WTC11 (cell line): ENCODE results near the gene C6orf141. TPM values are rescaled to one million over a fixed set of nuclear protein-coding genes. Genes with fewer than 3 reads are reported as not detected.
"Not testable (repeated sequence)": the region's sequence is repeated elsewhere in the genome, so short reads cannot be mapped to it uniquely, and the experiment has no call there.

Source experiments
- ATAC-seq: fragments of 200-7000 bp; cut with Tn5 transposase; 2 replicates; pipeline ENCODE4 v1.10.0; 2021; ENCODE audit warnings: mild to moderate bottlenecking, moderate library complexity
- CTCF ChIA-PET: fragments of 300-600 bp; sonication (Branson Sonifier 250); formaldehyde crosslinking; loops from one replicate; lab custom pipeline; 2021; ENCODE audit warnings: antibody characterized with exemption; lab: Charles Lee
- POLR2A ChIA-PET: fragments of 350-600 bp; sonication (Branson Sonifier 250); formaldehyde crosslinking; loops from one replicate; lab custom pipeline; 2021; ENCODE audit warnings: antibody characterized with exemption; lab: Charles Lee
- DNase-seq: peaks from one replicate; pipeline ENCODE4 v3.0.0; 2021; ENCODE audit warnings: low spot score
- H3K27ac Mint-ChIP-seq: 2 replicates; pipeline ENCODE4 v1.8.0; 2021; ENCODE audit warnings: mixed read lengths
- H3K27me3 Mint-ChIP-seq: 2 replicates; pipeline ENCODE4 v1.8.0; 2021; ENCODE audit warnings: low read depth, mild to moderate bottlenecking, moderate library complexity, mixed read lengths
- H3K36me3 Mint-ChIP-seq: 2 replicates; pipeline ENCODE4 v1.8.0; 2021; ENCODE audit warnings: mixed read lengths
- H3K4me1 Mint-ChIP-seq: 2 replicates; pipeline ENCODE4 v1.8.0; 2022; ENCODE audit warnings: mixed read lengths
- H3K4me3 Mint-ChIP-seq: 2 replicates; pipeline ENCODE4 v1.8.0; 2021; ENCODE audit warnings: mild to moderate bottlenecking, moderate library complexity, mixed read lengths
- H3K9me3 Mint-ChIP-seq: 2 replicates; pipeline ENCODE4 v1.8.0; 2021; ENCODE audit warnings: mixed read lengths
- CREM ChIP-seq: sonication (generic); formaldehyde crosslinking; IDR thresholded peaks from 2 replicates; pipeline ENCODE4 v1.8.1; 2022; ENCODE audit warnings: mild to moderate bottlenecking, missing genetic modification reagents, moderate library complexity
- FOXJ3 ChIP-seq: sonication (generic); formaldehyde crosslinking; IDR thresholded peaks from 2 replicates; pipeline ENCODE4 v1.9.0; 2021; ENCODE audit warnings: missing genetic modification reagents, mild to moderate bottlenecking, borderline replicate concordance
- FOXK1 ChIP-seq: sonication (generic); formaldehyde crosslinking; IDR thresholded peaks from 2 replicates; pipeline ENCODE4 v1.8.0; 2022; ENCODE audit warnings: mild to moderate bottlenecking, moderate library complexity, missing genetic modification reagents
- GRHL2 ChIP-seq: fragments of 250-450 bp; sonication (Bioruptor Pico); IDR thresholded peaks from 2 replicates; pipeline ENCODE4 v1.8.0; 2022; ENCODE audit warnings: mild to moderate bottlenecking, moderate library complexity; ENCODE audit not compliant: insufficient replicate concordance, severe bottlenecking
- JAZF1 ChIP-seq: fragments of 250-450 bp; sonication (Bioruptor Pico); IDR thresholded peaks from 2 replicates; pipeline ENCODE4 v1.9.0; 2021; ENCODE audit warnings: moderate library complexity, mild to moderate bottlenecking, inconsistent platforms
- KAT7 ChIP-seq: sonication (generic); formaldehyde crosslinking; IDR thresholded peaks from 2 replicates; pipeline ENCODE4 v1.8.1; 2023; ENCODE audit warnings: missing genetic modification reagents, mild to moderate bottlenecking, borderline replicate concordance
- NFE2L1 ChIP-seq: sonication (generic); formaldehyde crosslinking; IDR thresholded peaks from 2 replicates; pipeline ENCODE4 v1.8.1; 2023; ENCODE audit warnings: missing genetic modification reagents
- NFYB ChIP-seq: sonication (generic); formaldehyde crosslinking; conservative IDR thresholded peaks from 2 replicates; pipeline ENCODE4 v1.8.0; 2022; ENCODE audit warnings: low read depth, missing genetic modification reagents
- SMAD3 ChIP-seq: sonication (generic); formaldehyde crosslinking; IDR thresholded peaks from 2 replicates; pipeline ENCODE4 v1.8.0; 2022; ENCODE audit warnings: missing genetic modification reagents, mild to moderate bottlenecking, borderline replicate concordance
- SMAD4 ChIP-seq: sonication (generic); formaldehyde crosslinking; IDR thresholded peaks from 2 replicates; pipeline ENCODE4 v1.8.0; 2022; ENCODE audit warnings: mild to moderate bottlenecking, missing genetic modification reagents
- TEAD1 ChIP-seq: sonication (generic); formaldehyde crosslinking; IDR thresholded peaks from 2 replicates; pipeline ENCODE4 v1.8.0; 2022; ENCODE audit warnings: mild to moderate bottlenecking, missing genetic modification reagents
- total RNA-seq: library from RNA; stranded (reverse); gene quantifications from 3 replicates; pipeline ENCODE4 v1.2.3, GENCODE V29; 2021
- TF ChIP-seq, protein P1 (sequence below): sonication (generic); formaldehyde crosslinking; IDR thresholded peaks from 2 replicates; pipeline ENCODE4 v1.8.1; 2022; ENCODE audit warnings: low read depth, missing genetic modification reagents, borderline replicate concordance
- TF ChIP-seq, protein P2 (sequence below): sonication (generic); formaldehyde crosslinking; IDR thresholded peaks from 2 replicates; pipeline ENCODE4 v1.8.1; 2023; ENCODE audit warnings: mild to moderate bottlenecking, missing genetic modification reagents, borderline replicate concordance
- TF ChIP-seq, protein P3 (sequence below): sonication (generic); formaldehyde crosslinking; IDR thresholded peaks from 2 replicates; pipeline ENCODE4 v1.8.1; 2023; ENCODE audit warnings: mild to moderate bottlenecking, moderate library complexity, missing genetic modification reagents
- TF ChIP-seq, protein P4 (sequence below): fragments of 200-600 bp; IDR thresholded peaks from 2 replicates; pipeline ENCODE4 v1.8.0; 2022; ENCODE audit warnings: antibody characterized with exemption

Gene C6orf141
- total RNA-seq, 1 experiment from 2014 or later = 14.4 TPM

DNA sequence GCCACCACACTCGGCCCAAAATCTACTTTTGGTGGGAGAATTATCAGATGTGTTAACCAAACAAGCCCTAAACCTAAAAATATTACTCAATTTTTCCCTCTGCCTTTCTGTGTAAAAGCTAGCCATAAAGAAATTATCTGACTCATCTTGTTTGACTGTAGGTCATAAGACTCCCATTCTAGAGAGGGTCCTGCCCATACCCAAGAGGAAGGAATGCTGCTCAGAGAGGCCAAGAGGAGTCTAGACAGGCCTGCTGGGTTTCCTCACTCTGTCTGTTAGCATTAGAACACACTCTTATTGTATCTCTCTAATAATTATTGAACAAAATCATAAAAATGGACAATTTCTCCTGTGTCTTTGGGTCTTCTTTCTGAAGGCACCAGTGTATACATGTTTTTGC is 26.1 kb downstream of the C6orf141 start:
- Mint-ChIP-seq H3K27ac (no peak overlapping the region), H3K9me3 (peaks cover 15% of the 10 kb centered on the region), H3K36me3 (peaks cover 4% of the 10 kb centered on the region; the same call in 1 of the 2 replicates), H3K4me1 (no peaks in the 10 kb centered on the region), H3K4me3 (no peak overlapping the region), H3K27me3 (peaks cover 2% of the 10 kb centered on the region; the same call in 1 of the 2 replicates)
- TF ChIP-seq SMAD3 (CRISPR knock-in tag) (no peak), JAZF1 (CRISPR knock-in tag) (no peak), FOXK1 (CRISPR knock-in tag) (no peak), CREM (CRISPR knock-in tag) (no peak), SMAD4 (CRISPR knock-in tag) (no peak), NFE2L1 (CRISPR knock-in tag) (no peak), FOXJ3 (CRISPR knock-in tag) (no peak)
- TF ChIP-seq, protein P1, sequence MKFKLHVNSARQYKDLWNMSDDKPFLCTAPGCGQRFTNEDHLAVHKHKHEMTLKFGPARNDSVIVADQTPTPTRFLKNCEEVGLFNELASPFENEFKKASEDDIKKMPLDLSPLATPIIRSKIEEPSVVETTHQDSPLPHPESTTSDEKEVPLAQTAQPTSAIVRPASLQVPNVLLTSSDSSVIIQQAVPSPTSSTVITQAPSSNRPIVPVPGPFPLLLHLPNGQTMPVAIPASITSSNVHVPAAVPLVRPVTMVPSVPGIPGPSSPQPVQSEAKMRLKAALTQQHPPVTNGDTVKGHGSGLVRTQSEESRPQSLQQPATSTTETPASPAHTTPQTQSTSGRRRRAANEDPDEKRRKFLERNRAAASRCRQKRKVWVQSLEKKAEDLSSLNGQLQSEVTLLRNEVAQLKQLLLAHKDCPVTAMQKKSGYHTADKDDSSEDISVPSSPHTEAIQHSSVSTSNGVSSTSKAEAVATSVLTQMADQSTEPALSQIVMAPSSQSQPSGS (CRISPR knock-in tag) = no peak
- TF ChIP-seq, protein P2, sequence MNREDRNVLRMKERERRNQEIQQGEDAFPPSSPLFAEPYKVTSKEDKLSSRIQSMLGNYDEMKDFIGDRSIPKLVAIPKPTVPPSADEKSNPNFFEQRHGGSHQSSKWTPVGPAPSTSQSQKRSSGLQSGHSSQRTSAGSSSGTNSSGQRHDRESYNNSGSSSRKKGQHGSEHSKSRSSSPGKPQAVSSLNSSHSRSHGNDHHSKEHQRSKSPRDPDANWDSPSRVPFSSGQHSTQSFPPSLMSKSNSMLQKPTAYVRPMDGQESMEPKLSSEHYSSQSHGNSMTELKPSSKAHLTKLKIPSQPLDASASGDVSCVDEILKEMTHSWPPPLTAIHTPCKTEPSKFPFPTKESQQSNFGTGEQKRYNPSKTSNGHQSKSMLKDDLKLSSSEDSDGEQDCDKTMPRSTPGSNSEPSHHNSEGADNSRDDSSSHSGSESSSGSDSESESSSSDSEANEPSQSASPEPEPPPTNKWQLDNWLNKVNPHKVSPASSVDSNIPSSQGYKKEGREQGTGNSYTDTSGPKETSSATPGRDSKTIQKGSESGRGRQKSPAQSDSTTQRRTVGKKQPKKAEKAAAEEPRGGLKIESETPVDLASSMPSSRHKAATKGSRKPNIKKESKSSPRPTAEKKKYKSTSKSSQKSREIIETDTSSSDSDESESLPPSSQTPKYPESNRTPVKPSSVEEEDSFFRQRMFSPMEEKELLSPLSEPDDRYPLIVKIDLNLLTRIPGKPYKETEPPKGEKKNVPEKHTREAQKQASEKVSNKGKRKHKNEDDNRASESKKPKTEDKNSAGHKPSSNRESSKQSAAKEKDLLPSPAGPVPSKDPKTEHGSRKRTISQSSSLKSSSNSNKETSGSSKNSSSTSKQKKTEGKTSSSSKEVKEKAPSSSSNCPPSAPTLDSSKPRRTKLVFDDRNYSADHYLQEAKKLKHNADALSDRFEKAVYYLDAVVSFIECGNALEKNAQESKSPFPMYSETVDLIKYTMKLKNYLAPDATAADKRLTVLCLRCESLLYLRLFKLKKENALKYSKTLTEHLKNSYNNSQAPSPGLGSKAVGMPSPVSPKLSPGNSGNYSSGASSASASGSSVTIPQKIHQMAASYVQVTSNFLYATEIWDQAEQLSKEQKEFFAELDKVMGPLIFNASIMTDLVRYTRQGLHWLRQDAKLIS (CRISPR knock-in tag) = no peak
- TF ChIP-seq, protein P3, sequence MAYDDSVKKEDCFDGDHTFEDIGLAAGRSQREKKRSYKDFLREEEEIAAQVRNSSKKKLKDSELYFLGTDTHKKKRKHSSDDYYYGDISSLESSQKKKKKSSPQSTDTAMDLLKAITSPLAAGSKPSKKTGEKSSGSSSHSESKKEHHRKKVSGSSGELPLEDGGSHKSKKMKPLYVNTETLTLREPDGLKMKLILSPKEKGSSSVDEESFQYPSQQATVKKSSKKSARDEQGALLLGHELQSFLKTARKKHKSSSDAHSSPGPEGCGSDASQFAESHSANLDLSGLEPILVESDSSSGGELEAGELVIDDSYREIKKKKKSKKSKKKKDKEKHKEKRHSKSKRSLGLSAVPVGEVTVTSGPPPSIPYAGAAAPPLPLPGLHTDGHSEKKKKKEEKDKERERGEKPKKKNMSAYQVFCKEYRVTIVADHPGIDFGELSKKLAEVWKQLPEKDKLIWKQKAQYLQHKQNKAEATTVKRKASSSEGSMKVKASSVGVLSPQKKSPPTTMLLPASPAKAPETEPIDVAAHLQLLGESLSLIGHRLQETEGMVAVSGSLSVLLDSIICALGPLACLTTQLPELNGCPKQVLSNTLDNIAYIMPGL (CRISPR knock-in tag) = no peak
- TF ChIP-seq, protein P4, sequence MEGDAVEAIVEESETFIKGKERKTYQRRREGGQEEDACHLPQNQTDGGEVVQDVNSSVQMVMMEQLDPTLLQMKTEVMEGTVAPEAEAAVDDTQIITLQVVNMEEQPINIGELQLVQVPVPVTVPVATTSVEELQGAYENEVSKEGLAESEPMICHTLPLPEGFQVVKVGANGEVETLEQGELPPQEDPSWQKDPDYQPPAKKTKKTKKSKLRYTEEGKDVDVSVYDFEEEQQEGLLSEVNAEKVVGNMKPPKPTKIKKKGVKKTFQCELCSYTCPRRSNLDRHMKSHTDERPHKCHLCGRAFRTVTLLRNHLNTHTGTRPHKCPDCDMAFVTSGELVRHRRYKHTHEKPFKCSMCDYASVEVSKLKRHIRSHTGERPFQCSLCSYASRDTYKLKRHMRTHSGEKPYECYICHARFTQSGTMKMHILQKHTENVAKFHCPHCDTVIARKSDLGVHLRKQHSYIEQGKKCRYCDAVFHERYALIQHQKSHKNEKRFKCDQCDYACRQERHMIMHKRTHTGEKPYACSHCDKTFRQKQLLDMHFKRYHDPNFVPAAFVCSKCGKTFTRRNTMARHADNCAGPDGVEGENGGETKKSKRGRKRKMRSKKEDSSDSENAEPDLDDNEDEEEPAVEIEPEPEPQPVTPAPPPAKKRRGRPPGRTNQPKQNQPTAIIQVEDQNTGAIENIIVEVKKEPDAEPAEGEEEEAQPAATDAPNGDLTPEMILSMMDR = no peak
- ATAC-seq (no peak), DNase-seq (no peak)
- POLR2A ChIA-PET = no interaction called here
- CTCF ChIA-PET = no interaction called here

DNA sequence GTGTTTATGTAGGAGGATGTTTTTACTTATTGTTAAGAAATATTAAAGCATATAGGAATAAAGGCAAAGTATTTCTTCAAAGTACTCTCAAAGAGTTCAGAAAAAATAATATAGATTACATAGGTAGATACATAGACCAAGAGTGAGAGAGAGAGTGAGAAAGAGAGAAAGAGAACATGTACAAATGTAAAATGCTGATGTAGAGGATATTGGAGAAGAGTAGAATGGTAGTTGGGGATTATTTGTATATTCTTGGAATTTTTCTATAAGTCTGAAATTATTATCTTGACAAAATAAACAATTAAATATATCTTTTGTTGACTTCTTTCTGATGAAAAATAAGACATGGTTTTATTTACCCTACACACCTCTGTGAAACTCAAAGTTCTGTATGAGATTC is 29.2 kb downstream of the C6orf141 start:
- ATAC-seq = no peak
- ChIA-PET POLR2A (no interaction called here), CTCF (no interaction called here)
- Mint-ChIP-seq H3K4me3 (no peak overlapping the region), H3K9me3 (peaks cover 15% of the 10 kb centered on the region), H3K36me3 (peaks cover 4% of the 10 kb centered on the region; the same call in 1 of the 2 replicates), H3K27ac (no peak overlapping the region), H3K27me3 (no peaks in the 10 kb centered on the region), H3K4me1 (no peaks in the 10 kb centered on the region)
- no peak for TF ChIP-seq NFYB (CRISPR knock-in tag)
- no peak for DNase-seq

DNA sequence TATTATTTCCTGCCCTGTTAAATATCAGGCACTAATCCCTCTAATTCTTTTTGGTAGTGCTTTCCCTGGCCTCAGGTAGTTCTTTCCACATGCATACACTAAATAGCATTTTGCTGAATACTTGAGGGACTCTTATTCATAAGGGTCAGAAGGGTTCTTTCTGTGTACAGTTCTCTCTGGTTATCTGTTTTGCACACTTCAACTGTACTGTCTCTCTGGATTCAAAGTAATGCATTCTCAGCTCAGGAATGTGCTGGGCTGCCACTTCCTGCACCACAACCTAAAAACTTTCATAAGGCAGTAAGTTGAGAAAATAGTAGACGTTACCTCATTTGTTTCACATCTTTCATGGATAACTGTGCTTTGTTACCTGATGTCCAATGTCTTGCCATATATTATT is 32.1 kb downstream of the C6orf141 start:
- H3K27ac Mint-ChIP-seq = no peak overlapping the region
- H3K4me1 Mint-ChIP-seq = peaks cover 5% of the 10 kb centered on the region; the same call in 1 of the 2 replicates
- ATAC-seq (no peak), DNase-seq (no peak)
- peaks cover 16% of the 10 kb centered on the region for H3K9me3 Mint-ChIP-seq
- TF ChIP-seq KAT7 (CRISPR knock-in tag) (no peak), TEAD1 (CRISPR knock-in tag) (no peak), FOXK1 (CRISPR knock-in tag) (no peak), GRHL2 (CRISPR knock-in tag) (no peak)
- H3K27me3 Mint-ChIP-seq = no peaks in the 10 kb centered on the region
- peaks cover 4% of the 10 kb centered on the region; the same call in 1 of the 2 replicates for H3K36me3 Mint-ChIP-seq
- ChIA-PET CTCF (no interaction called here), POLR2A (no interaction called here)
- no peak overlapping the region for H3K4me3 Mint-ChIP-seq

DNA sequence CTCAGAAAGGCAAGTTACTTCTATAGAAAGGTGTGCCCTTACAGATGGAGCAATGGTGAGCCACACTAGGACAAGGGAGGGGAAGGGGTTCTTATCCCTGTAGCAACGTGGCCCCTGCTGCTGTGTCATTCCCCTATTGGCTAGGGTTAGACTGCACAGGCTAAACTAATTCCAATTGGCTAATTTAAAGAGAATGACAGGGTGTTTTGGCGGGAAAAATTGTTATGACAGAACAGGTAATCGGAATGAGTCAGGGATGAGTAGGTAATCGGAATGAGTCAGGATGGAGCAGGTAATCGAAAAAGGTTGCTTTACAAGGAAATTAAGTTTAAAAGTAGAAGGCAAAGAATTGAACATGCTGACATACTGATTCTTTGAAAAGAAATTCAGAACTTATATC is 36.8 kb downstream of the C6orf141 start:
- Mint-ChIP-seq H3K4me1 (peaks cover 11% of the 10 kb centered on the region; the same call in 1 of the 2 replicates), H3K9me3 (peaks cover 11% of the 10 kb centered on the region)
- POLR2A ChIA-PET, H3K36me3 Mint-ChIP-seq, H3K4me3 Mint-ChIP-seq, DNase-seq, H3K27ac Mint-ChIP-seq, ATAC-seq, H3K27me3 Mint-ChIP-seq: not testable (repeated sequence)
- CTCF ChIA-PET = interaction anchor here (1.1 kb wide), 1 partner anchor 45 kb away, joined by 3 read pairs; no protein-coding TSS in a partner anchor
